ENCODE data around the gene AHSG. TPM values are rescaled to one million over a fixed set of nuclear protein-coding genes. Genes with fewer than 3 reads are reported as not detected.

The AHSG gene
- total and polyA plus RNA-seq, 5 donors from 2014 or later: not detected

GRCh38 chr3:186605078-186605477 is 7.8 kb upstream of the AHSG start:
- no peaks in the 10 kb centered on the region for H3K4me1 ChIP-seq (ENCODE audit: control insufficient read depth, insufficient read depth, low read length, poor library complexity, severe bottlenecking)
- no peak overlapping the region for H3K27ac ChIP-seq (ENCODE audit: insufficient read depth, low read length, poor library complexity, severe bottlenecking)
- H3K9me3 ChIP-seq (ENCODE audit: control insufficient read depth in 2 of 2, low read length in 2 of 2): no peaks in the 10 kb centered on the region
- Mint-ChIP-seq H3K36me3 (no peaks in the 10 kb centered on the region), H3K27ac (no peak overlapping the region), H3K4me1 (no peaks in the 10 kb centered on the region), H3K4me3 (no peak overlapping the region), H3K27me3 (no peaks in the 10 kb centered on the region), H3K9me3 (peaks cover 0 to 2% (median 0%) of the 10 kb centered on the region in 7 donors)
- ATAC-seq (ENCODE audit: low read depth in 2 of 2) (no peak), DNase-seq (no peak)
- no peaks in the 10 kb centered on the region for H3K36me3 ChIP-seq (ENCODE audit: control insufficient read depth, insufficient read depth, low read length)
- no peaks in the 10 kb centered on the region for H3K27me3 ChIP-seq (ENCODE audit: control insufficient read depth, insufficient read depth, low read length)
- H3K4me3 ChIP-seq (ENCODE audit: low read depth, low read length): no peak overlapping the region

- no peak overlapping the region for H3K27ac ChIP-seq (ENCODE audit: insufficient read depth, low read length, poor library complexity, severe bottlenecking)
- Mint-ChIP-seq H3K27ac (no peak overlapping the region), H3K27me3 (no peaks in the 10 kb centered on the region), H3K36me3 (no peaks in the 10 kb centered on the region), H3K4me1 (no peaks in the 10 kb centered on the region), H3K4me3 (no peak overlapping the region), H3K9me3 (peaks cover 0 to 2% (median 0%) of the 10 kb centered on the region in 7 donors)
- no peaks in the 10 kb centered on the region for H3K9me3 ChIP-seq (ENCODE audit: control insufficient read depth in 2 of 2, low read length in 2 of 2)
- H3K36me3 ChIP-seq (ENCODE audit: control insufficient read depth, insufficient read depth, low read length): no peaks in the 10 kb centered on the region
- no peak overlapping the region for H3K4me3 ChIP-seq (ENCODE audit: low read depth, low read length)
- no peaks in the 10 kb centered on the region for H3K4me1 ChIP-seq (ENCODE audit: control insufficient read depth, insufficient read depth, low read length, poor library complexity, severe bottlenecking)
- no peak for ATAC-seq (ENCODE audit: low read depth in 2 of 2)
- no peak for DNase-seq
- no peaks in the 10 kb centered on the region for H3K27me3 ChIP-seq (ENCODE audit: control insufficient read depth, insufficient read depth, low read length)
These were observed 7.0 kb upstream of the AHSG start for GRCh38 chr3:186605561-186606545.

- H3K9me3 Mint-ChIP-seq: no peaks in the 10 kb centered on the region
- DNase-seq (no peak), ATAC-seq (ENCODE audit: low read depth in 2 of 2) (no peak)
- no peaks in the 10 kb centered on the region for H3K4me1 ChIP-seq (ENCODE audit: control insufficient read depth, insufficient read depth, low read length, poor library complexity, severe bottlenecking)
- no peak overlapping the region for H3K4me3 Mint-ChIP-seq
- peaks cover 4% of the 10 kb centered on the region for H3K27me3 ChIP-seq (ENCODE audit: control insufficient read depth, insufficient read depth, low read length)
- no peaks in the 10 kb centered on the region for H3K36me3 ChIP-seq (ENCODE audit: control insufficient read depth, insufficient read depth, low read length)
- no peaks in the 10 kb centered on the region for H3K36me3 Mint-ChIP-seq
- no peak overlapping the region for H3K27ac ChIP-seq (ENCODE audit: insufficient read depth, low read length, poor library complexity, severe bottlenecking)
- H3K27me3 Mint-ChIP-seq: peaks cover 6% of the 10 kb centered on the region
- no peaks in the 10 kb centered on the region for H3K9me3 ChIP-seq (ENCODE audit: control insufficient read depth in 2 of 2, low read length in 2 of 2)
- no peak overlapping the region for H3K27ac Mint-ChIP-seq
- H3K4me3 ChIP-seq (ENCODE audit: low read depth, low read length): no peak overlapping the region
- no peaks in the 10 kb centered on the region for H3K4me1 Mint-ChIP-seq
These were observed 4.1 kb upstream of the AHSG start for GRCh38 chr3:186608624-186609215.

- Histone ChIP-seq H3K27ac (ENCODE audit: insufficient read depth, low read length, poor library complexity, severe bottlenecking) (no peak overlapping the region), H3K4me3 (ENCODE audit: low read depth, low read length) (no peak overlapping the region), H3K4me1 (ENCODE audit: control insufficient read depth, insufficient read depth, low read length, poor library complexity, severe bottlenecking) (no peaks in the 10 kb centered on the region), H3K9me3 (ENCODE audit: control insufficient read depth in 2 of 2, low read length in 2 of 2) (no peaks in the 10 kb centered on the region), H3K36me3 (ENCODE audit: control insufficient read depth, insufficient read depth, low read length) (no peaks in the 10 kb centered on the region), H3K27me3 (ENCODE audit: control insufficient read depth, insufficient read depth, low read length) (peaks cover 6% of the 10 kb centered on the region)
- no peak for DNase-seq
- no peak overlapping the region for H3K4me3 Mint-ChIP-seq
- ATAC-seq (ENCODE audit: low read depth in 2 of 2): no peak
- no peak overlapping the region for H3K27ac Mint-ChIP-seq
- H3K27me3 Mint-ChIP-seq: peaks cover 10% of the 10 kb centered on the region
- no peaks in the 10 kb centered on the region for H3K9me3 Mint-ChIP-seq
- H3K36me3 Mint-ChIP-seq: no peaks in the 10 kb centered on the region
- peaks cover 0 to 3% (median 1%) of the 10 kb centered on the region in 4 donors for H3K4me1 Mint-ChIP-seq
These were observed 3.5 kb upstream of the AHSG start for GRCh38 chr3:186609247-186609868.

- ATAC-seq (ENCODE audit: low read depth in 2 of 2) (no peak), DNase-seq (no peak)
- no peak overlapping the region for H3K27ac ChIP-seq (ENCODE audit: insufficient read depth, low read length, poor library complexity, severe bottlenecking)
- peaks cover 8% of the 10 kb centered on the region for H3K4me1 ChIP-seq (ENCODE audit: control insufficient read depth, insufficient read depth, low read length, poor library complexity, severe bottlenecking)
- no peak overlapping the region for H3K4me3 ChIP-seq (ENCODE audit: low read depth, low read length)
- H3K36me3 ChIP-seq (ENCODE audit: control insufficient read depth, insufficient read depth, low read length): no peaks in the 10 kb centered on the region
- H3K27me3 ChIP-seq (ENCODE audit: control insufficient read depth, insufficient read depth, low read length): peaks cover 6% of the 10 kb centered on the region
- Mint-ChIP-seq H3K27ac (no peak overlapping the region), H3K27me3 (peaks cover 19% of the 10 kb centered on the region), H3K4me1 (peaks cover 5 to 18% (median 14%) of the 10 kb centered on the region in 4 donors), H3K4me3 (no peak overlapping the region), H3K9me3 (peaks cover 0 to 1% (median 0%) of the 10 kb centered on the region in 7 donors), H3K36me3 (no peaks in the 10 kb centered on the region)
- H3K9me3 ChIP-seq (ENCODE audit: control insufficient read depth in 2 of 2, low read length in 2 of 2): no peaks in the 10 kb centered on the region
These were observed 795 bp upstream of the AHSG start for GRCh38 chr3:186612065-186612464.

GRCh38 chr3:186613637-186614265 is 891 bp downstream of the AHSG start:
- ATAC-seq (ENCODE audit: low read depth in 2 of 2): no peak

GRCh38 chr3:186614266-186614596 is 1.4 kb downstream of the AHSG start:
- peak overlapping the region; percentile 39 for H3K4me3 ChIP-seq (ENCODE audit: low read depth, low read length)
- ATAC-seq (ENCODE audit: low read depth in 2 of 2): no peak
- peaks cover 5 to 21% (median 18%) of the 10 kb centered on the region in 4 donors for H3K4me1 Mint-ChIP-seq

More at GRCh38 chr3:186613637-186614265, 891 bp downstream of the AHSG start:
- Histone ChIP-seq H3K27ac (ENCODE audit: insufficient read depth, low read length, poor library complexity, severe bottlenecking) (no peak overlapping the region), H3K9me3 (ENCODE audit: control insufficient read depth in 2 of 2, low read length in 2 of 2) (no peaks in the 10 kb centered on the region), H3K4me1 (ENCODE audit: control insufficient read depth, insufficient read depth, low read length, poor library complexity, severe bottlenecking) (peaks cover 12% of the 10 kb centered on the region), H3K4me3 (ENCODE audit: low read depth, low read length) (no peak overlapping the region), H3K27me3 (ENCODE audit: control insufficient read depth, insufficient read depth, low read length) (peaks cover 17% of the 10 kb centered on the region), H3K36me3 (ENCODE audit: control insufficient read depth, insufficient read depth, low read length) (no peaks in the 10 kb centered on the region)
- Mint-ChIP-seq H3K27ac (no peak overlapping the region), H3K4me3 (no peak overlapping the region), H3K36me3 (no peaks in the 10 kb centered on the region), H3K4me1 (peaks cover 5 to 21% (median 18%) of the 10 kb centered on the region in 4 donors), H3K9me3 (peaks cover 0 to 1% (median 0%) of the 10 kb centered on the region in 7 donors), H3K27me3 (peaks cover 30% of the 10 kb centered on the region)
- no peak for DNase-seq

More at GRCh38 chr3:186614266-186614596, 1.4 kb downstream of the AHSG start:
- Histone ChIP-seq H3K36me3 (ENCODE audit: control insufficient read depth, insufficient read depth, low read length) (no peaks in the 10 kb centered on the region), H3K27me3 (ENCODE audit: control insufficient read depth, insufficient read depth, low read length) (peaks cover 17% of the 10 kb centered on the region), H3K27ac (ENCODE audit: insufficient read depth, low read length, poor library complexity, severe bottlenecking) (no peak overlapping the region), H3K9me3 (ENCODE audit: control insufficient read depth in 2 of 2, low read length in 2 of 2) (no peaks in the 10 kb centered on the region), H3K4me1 (ENCODE audit: control insufficient read depth, insufficient read depth, low read length, poor library complexity, severe bottlenecking) (peaks cover 12% of the 10 kb centered on the region)
- H3K27ac Mint-ChIP-seq: peak overlapping the region in 1 of 3 donors; percentile 48
- peaks cover 0 to 1% (median 0%) of the 10 kb centered on the region in 7 donors for H3K9me3 Mint-ChIP-seq
- no peak for DNase-seq
- no peaks in the 10 kb centered on the region for H3K36me3 Mint-ChIP-seq
- H3K27me3 Mint-ChIP-seq: peaks cover 31% of the 10 kb centered on the region
- peak overlapping the region in 2 of 4 donors; percentile 39 to 59 for H3K4me3 Mint-ChIP-seq
